Fibroblast of skin of scalp (primary cell): ENCODE measurements around the gene CLEC4E. TPM values are rescaled to one million over a fixed set of nuclear protein-coding genes. Genes with fewer than 3 reads are reported as not detected.
"Not testable (repeated sequence)": the region's sequence is repeated elsewhere in the genome, so short reads cannot be mapped to it uniquely, and the experiment has no call there.

Experiments used
- DNase-seq: peaks from one replicate; pipeline ENCODE4 v3.0.0-alpha.2; 2013
- polyA plus RNA-seq, 2 experiments: library from polyadenylated mRNA; unstranded; fragments of 120-200 nt; gene quantifications; one replicate each; pipeline ENCODE4 v1.2.1, GENCODE V29; 2013; ENCODE audit not compliant: insufficient read length in 2 of 2

CLEC4E gene
- not detected for polyA plus RNA-seq (2013, experiment 1 of 2; ENCODE audit: insufficient read length)
- not detected for polyA plus RNA-seq (2013, experiment 2 of 2; ENCODE audit: insufficient read length)

GRCh38 chr12:8540831-8541230 is at the start of gene CLEC4E:
CLEC4E (minus strand) TSS chr12:8540905; CDS start chr12:8540797, 108 bp downstream.
- not testable (repeated sequence) for DNase-seq

GRCh38 chr12:8589679-8590078 is 49.0 kb upstream of the CLEC4E start:
- DNase-seq, result no peak

- DNase-seq, result not testable (repeated sequence)
These were observed 43.8 kb upstream of the CLEC4E start for GRCh38 chr12:8584478-8584877.

- DNase-seq, result no peak
These were observed 43.3 kb upstream of the CLEC4E start for GRCh38 chr12:8584004-8584403.

- DNase-seq, result no peak
These were observed 40.5 kb upstream of the CLEC4E start for GRCh38 chr12:8581098-8581784.

- DNase-seq, result no peak
These were observed 37.2 kb upstream of the CLEC4E start for GRCh38 chr12:8577879-8578278.

GRCh38 chr12:8572507-8572906 is 31.8 kb upstream of the CLEC4E start:
- no peak for DNase-seq

GRCh38 chr12:8566525-8566924 is 25.8 kb upstream of the CLEC4E start:
- no peak for DNase-seq

GRCh38 chr12:8566052-8566451 is 25.3 kb upstream of the CLEC4E start:
- DNase-seq, result not testable (repeated sequence)

- no peak for DNase-seq
These were observed 24.0 kb upstream of the CLEC4E start for GRCh38 chr12:8564656-8565055.

- no peak for DNase-seq
These were observed 22.7 kb upstream of the CLEC4E start for GRCh38 chr12:8563356-8563755.

- no peak for DNase-seq
These were observed 21.6 kb upstream of the CLEC4E start for GRCh38 chr12:8562310-8562709.

- no peak for DNase-seq
These were observed 20.3 kb upstream of the CLEC4E start for GRCh38 chr12:8561011-8561410.

GRCh38 chr12:8559676-8560075 is 19.0 kb upstream of the CLEC4E start:
- peak; percentile 9 for DNase-seq

GRCh38 chr12:8556531-8557097 is 15.9 kb upstream of the CLEC4E start:
- no peak for DNase-seq

GRCh38 chr12:8554451-8555195 is 13.9 kb upstream of the CLEC4E start:
- DNase-seq, result peak; percentile 31

- no peak for DNase-seq
These were observed 12.5 kb upstream of the CLEC4E start for GRCh38 chr12:8553088-8553627.

GRCh38 chr12:8549381-8549780 is 8.7 kb upstream of the CLEC4E start:
- peak; percentile 26 for DNase-seq

- no peak for DNase-seq
These were observed 7.5 kb upstream of the CLEC4E start for GRCh38 chr12:8548192-8548591.

GRCh38 chr12:8547645-8548044 is 6.9 kb upstream of the CLEC4E start:
- no peak for DNase-seq

GRCh38 chr12:8546591-8546990 is 5.9 kb upstream of the CLEC4E start:
- DNase-seq, result no peak

- DNase-seq, result peak; percentile 60
These were observed 3.6 kb upstream of the CLEC4E start for GRCh38 chr12:8544295-8544694.

- no peak for DNase-seq
These were observed 857 bp upstream of the CLEC4E start for GRCh38 chr12:8541562-8541961.
